GM12891 (cell line): ENCODE data around the gene IFI35.

Source experiments
- POLR2A ChIP-seq: IDR thresholded peaks from 2 replicates; pipeline ENCODE4 v1.6.1; 2011; ENCODE audit warnings: low read depth, low read length, control low read depth
- POLR2AphosphoS5 ChIP-seq: IDR thresholded peaks from 2 replicates; pipeline ENCODE4 v1.6.1; 2011; ENCODE audit warnings: low read depth, low read length, control low read depth
- POU2F2 ChIP-seq: IDR thresholded peaks from 2 replicates; pipeline ENCODE4 v1.6.1; 2011; ENCODE audit warnings: low read depth, mild to moderate bottlenecking, control low read depth, low read length, moderate library complexity

DNA sequence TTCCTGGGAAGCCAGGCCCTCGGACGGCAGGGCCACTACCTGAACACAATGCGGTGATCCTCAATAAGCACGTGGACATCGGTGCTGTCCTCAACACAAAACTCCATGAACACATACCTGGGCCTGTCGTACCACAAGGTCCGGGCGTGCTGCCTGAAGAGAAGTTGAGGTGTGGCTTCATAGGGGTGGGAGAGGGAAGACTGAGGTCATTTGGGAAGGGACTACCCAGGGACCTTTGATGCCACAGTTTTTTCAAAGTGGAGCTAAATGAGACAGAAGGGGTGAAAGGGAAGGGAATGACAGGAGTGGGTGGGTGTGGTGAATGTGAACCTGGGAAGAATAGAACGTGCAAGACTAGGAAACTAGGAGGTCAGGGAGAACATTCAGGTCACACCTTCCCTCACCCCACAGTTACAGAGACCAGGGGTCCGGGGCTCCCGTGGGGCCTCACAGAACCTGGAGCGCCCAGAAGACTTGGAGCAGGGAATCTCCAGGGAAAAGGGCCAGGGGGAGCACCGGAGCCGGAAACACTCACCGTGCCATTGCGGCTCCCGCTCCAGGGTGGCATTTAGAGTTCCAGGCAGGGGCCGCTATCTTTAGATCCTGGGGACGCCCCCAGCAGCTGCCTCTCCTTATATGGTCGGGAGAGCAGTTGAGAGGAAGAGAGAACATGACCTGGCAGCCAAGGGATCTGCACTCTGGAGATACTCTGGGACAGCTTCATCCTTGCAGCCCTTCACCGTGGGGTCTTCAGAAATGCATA, 26.9 kb upstream of the IFI35 start, which contains the start of gene PTGES3L:
- TF ChIP-seq POLR2A (no peak), POLR2AphosphoS5 (no peak), POU2F2 (no peak)
